Right ventricle myocardium inferior (tissue), 1 donor: ENCODE measurements around the gene C16orf87. TPM values are rescaled to one million over a fixed set of nuclear protein-coding genes. Genes with fewer than 3 reads are reported as not detected.

Source experiments
- ATAC-seq: fragments of 200-7000 bp; cut with Tn5 transposase; one replicate; pipeline ENCODE4 v1.9.1; 2020; ENCODE audit warnings: mild to moderate bottlenecking, moderate library complexity
- DNase-seq: peaks from one replicate; pipeline ENCODE4 v3.0.0; 2021; ENCODE audit errors: missing footprints
- intact Hi-C: fragments of 100-400 bp; cut with DNase I; formaldehyde crosslinking; loops from one replicate; pipeline ENCODE4 v1.11.0; 2022
- total RNA-seq: library from RNA; stranded (reverse); fragmentation: NEBNext Ultra II Directional; extraction: Animal tissue kit (Norgen Biotek cat#: 25700); gene quantifications from one replicate; pipeline ENCODE4 v1.2.1, GENCODE V29; 2021
- donor health status: DM: no; HTN: yes; CAD: no; lungs with severe emphysema.

Gene C16orf87
- total RNA-seq, 1 donor from 2014 or later = 13.6 TPM

DNA sequence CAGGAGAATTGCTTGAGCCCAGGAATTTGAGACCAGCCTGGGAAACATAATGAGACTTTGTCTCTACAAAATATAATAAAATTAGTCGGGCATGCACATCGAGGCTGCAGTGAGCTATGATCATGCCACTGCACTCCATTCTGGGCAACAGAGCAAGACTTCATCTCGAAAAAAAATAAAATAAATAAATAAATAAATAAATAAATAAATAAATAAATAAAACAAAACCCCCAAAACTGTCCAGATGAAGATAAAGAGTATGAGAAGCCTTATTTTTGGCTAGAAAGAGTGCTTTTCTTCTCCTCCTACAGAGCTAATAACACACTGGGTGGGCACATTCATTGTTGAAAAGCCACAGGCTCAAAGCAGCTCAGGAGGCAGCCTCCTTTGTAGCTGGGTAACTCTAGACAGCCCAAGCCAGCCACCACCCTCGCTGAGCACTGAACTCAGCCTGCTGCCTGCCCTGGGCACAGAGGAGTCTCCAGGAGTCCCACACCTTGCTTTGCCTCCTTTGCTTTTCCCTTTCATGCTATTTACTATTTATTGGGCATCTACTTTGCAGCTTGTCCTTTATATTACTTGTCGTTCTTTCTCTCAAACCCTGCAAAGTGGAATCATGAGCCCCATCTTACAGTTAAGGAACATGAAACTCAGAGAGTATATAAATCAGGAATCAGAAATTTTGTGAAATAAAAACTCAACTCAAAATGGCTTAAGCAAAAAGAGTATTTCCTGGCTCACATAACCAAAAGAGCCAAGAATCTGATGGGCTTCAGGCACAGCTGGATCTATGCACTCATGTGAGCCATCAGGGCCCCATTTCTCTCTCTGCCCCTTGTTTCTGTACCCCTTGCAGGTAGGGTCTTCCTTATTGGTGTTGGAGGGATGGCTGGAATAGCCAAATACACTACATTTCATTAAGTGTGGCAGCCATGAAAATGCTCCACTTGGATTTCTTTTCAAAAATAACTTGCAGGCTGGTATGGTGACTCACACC lies 18.1 kb upstream of the C16orf87 start:
- ATAC-seq (no peak), DNase-seq (no peak)
- intact Hi-C loops = no loop called here

DNA sequence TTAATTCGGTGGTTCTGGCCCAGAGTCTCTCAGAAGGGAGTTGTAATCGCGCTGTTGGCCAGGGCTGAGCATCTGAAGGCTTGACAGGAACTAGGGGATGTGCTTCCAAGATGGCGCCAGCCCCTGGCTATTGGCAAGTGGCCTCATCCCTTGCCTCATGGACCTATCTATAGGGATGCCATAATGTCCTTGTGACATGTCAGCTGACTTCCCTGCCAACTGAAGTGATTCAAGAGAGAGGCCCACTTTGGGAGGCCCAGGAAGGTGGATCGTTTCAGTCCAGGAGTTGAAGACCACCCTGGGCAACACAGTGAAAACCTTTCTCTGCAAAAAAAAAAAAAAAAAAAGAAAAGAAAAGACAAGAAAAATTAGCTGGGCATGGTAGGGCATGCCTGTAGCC lies 15.0 kb upstream of the C16orf87 start:
- DNase-seq (no peak), ATAC-seq (no peak)
- intact Hi-C loops = no loop called here

DNA sequence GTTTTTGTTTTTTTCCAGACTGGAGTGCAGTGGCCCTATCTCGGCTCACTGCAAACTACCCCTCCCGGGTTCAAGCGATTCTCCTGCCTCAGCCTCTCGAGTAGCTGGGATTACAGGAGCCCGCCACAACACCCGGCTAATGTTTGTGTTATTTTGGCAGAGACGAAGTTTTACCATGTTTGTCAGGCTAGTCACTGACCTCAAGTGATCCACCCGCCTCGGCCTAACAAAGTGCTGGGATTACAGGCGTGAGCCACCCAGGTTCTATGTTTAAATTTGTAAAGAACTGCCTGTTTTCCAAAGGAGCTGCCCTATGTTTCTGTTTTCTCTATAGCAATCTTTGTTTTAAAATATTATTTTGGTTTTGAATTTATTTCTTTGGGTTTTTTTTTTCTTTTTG lies 13.8 kb upstream of the C16orf87 start:
- intact Hi-C loops = no loop called here
- ATAC-seq (no peak), DNase-seq (no peak)

DNA sequence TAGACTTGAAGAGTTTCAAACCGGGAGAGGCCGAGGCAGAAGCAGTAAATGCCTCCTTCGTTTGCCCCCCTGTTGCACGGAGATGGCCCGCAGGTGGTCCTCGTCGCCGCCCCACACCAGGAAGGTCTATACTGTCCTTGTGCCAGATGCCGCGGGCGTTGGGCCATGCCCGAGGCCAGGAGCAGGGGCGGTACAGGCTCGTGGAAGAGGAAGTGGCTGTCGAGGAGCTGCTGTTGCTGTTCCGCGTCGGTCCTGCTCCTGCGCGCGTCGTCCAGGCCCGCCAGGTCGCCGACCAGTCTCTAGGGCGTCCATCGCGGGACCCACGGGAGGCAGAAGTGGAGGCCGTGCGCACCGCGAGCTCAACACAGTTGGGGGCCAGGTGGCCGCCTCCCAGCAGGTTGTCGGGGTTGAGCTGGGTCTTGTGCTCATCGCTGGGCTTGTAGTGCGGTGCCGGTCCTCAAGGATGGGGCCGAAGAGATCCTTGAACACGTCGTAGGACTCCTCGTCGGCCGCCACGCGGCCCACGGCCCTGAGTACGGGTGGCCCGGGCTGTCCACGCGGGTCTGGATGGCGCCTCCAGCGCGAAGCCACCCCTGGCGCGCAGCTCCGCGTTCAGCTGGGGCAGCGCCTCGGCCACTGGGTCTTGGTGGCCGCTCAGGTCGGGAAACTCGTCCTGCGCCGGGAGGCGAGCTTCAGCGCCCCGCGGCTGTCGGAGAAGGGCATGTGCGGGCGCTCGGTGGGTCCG lies 13.1 kb upstream of the C16orf87 start:
- DNase-seq (no peak), ATAC-seq (peak; percentile 37)
- intact Hi-C loops = no loop called here

DNA sequence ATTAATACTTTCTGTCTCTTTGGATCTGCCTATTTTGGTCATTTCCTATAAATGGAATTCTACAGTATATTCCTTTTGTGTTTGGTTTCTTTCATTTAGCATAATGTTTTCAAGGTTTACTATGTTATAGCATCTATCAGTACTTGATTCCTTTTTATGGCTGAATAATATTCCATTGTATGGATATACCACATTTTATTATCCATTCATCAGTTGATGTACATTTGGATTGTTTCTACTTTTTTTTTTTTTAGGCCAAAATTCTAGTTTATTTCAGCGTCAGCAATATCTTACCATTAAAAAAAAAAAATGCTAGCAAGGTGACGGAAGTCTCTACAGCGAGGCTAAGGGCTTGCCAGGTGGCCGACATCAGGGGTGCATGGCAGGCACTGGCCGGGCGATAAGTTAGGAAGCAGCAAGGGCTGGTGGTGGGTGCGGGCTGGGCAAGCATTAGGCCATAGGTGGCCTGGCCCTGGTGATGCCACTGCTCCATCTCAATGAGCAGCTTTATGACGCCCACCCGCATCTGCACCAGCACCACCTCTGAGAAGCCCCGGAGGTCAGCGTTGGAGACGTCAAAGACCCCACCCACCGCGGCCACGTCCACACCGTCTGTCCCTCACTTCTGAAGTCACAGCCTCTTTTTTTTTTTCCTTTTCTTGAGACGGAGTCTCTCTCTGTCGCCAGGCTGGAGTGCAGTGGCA lies 11.4 kb upstream of the C16orf87 start:
- intact Hi-C loops = no loop called here
- DNase-seq (no peak), ATAC-seq (no peak)

DNA sequence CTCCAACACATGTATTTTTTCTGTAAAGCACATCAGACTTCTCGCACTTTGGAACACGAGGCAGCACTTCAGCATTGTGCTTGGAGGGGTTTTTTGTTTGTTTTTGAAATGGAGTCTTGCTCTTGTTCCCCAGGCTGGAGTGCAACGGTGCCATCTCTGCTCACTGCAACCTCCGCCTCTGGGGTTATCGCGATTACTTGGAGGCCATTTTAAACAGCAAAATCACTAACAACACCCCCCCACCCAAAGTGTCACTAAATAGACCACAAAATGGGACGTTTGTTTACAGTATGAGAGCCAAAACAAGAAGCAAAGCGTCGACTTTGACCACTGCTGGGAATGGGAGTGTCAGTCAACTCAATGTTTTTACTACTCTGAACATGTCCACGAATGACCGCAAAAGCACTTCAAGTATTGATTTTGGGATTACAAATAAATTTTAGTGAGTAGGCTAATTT lies 9.0 kb upstream of the C16orf87 start:
- intact Hi-C loops = no loop called here
- no peak for DNase-seq

DNA sequence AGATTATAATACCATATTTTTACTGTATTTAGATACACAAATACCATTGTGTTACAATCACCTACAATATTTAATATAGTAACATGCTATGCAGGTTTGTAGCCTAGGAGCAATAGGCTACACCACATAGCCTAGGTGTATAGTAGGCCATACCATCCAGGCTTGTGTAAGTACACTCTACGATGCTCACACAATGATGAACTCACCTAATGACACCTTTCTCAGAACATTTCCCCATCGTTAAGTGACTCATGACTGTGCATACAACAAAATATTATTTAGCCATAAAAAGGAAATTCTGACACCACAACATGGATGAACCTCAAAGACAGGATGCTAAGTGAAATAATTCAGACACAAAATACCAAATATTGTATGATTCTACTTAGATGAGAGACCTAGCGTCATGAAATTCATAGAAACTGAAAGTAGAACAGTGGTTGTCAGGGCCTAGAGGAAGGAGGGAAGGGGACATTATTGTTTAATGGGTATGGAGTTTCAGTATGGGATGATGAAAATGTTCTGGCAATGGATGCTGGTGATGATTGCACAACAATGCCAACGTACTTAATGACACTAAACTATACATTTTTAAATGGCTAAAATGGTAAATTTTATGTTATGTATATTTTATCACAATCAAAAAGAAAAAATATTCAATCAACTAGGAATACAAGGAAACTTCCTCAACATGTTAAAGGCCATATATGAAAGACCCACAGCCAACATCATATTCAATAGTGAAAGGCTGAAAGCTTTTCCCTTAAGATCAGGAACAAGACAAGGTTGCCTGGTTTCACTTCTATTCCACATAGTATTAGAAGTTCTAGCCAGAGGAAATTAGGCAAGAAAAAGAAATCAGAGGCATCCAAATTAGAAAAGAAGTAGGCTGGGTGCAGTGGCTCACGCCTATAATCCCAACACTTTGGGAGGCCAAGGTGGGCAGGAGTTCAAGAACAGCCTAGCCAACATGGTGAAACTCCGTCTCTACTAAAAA lies 5.9 kb upstream of the C16orf87 start:
- ATAC-seq (no peak), DNase-seq (no peak)
- intact Hi-C loops = no loop called here

More for the DNA sequence above, 9.0 kb upstream of the C16orf87 start:
- ATAC-seq = no peak

DNA sequence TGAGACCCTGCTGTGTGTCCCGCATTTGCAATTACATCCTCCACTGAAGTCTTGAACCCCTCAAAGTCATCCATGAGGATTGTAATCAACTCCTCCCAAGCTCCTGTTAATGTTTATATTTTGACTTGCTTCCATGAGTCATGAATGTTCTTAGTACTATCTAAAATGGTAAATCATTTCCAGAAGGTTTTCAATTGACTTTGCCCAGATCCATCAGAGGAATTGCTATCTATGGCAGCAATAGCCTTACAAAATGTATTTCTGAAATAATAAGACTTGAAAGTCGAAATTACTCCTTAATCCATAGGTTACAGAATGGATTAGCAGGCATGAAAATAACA lies 2.5 kb upstream of the C16orf87 start:
- no peak for DNase-seq
- intact Hi-C loops = no loop called here
- ATAC-seq = no peak

DNA sequence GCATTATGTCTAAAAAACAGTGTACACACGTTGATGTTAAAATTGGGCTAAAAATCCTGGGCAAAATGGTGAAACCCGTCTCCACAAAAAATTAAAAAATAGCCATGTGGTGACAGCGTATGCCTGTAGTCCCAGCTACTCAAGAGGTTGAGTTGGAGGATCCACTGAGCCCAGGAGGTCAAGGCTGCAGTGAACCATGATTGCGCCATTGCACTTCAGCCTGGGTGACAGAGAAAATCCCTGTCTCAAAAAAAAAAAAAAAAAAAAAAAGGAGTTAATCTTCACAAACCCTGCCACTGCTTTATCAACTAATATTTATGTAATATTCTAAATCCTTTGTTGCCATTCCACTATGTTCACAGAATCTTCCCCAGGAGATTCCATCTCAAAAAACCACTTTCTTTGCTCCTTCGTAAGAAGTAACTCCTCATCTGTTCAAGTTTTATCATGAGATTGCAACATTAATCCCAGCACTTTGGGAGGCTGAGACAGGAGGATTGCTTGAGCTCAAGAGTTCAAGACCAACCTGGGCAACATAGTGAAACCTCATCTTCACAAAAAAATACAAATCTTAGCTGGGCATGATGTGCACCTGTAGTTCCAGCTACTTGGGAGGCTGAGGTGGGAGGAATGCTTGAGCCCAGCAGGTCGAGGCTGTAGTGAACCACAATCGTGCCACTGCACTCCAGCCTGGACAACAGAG lies 1.9 kb upstream of the C16orf87 start:
- no peak for ATAC-seq
- intact Hi-C loops = no loop called here
- DNase-seq = no peak

DNA sequence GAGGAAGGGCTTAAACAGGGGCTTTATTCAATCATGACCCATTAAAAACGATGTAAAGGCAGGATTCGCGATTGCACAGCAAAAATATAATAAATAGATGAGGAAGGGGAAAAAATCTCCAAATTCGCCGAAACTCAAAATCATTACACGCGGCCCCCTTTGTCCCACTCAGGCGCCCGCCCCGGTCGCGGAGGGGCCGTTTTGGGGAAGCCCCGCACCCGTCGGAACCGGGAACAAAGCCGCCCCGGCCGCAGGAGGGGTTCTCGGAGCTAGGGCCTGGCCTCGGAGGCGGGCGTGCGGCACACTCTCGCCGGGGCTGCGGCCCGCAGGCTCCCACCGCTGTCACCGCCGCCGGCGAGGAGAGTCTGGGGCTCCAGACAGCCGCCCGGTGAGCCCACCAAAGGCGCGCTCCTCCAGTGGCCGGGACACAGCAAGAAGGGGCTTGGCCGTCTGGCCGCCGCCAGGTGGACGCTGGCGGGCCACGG lies 521 bp downstream of the C16orf87 start:
- peak; percentile 47 for ATAC-seq
- intact Hi-C loops = no loop called here
- peak; percentile 80 for DNase-seq

DNA sequence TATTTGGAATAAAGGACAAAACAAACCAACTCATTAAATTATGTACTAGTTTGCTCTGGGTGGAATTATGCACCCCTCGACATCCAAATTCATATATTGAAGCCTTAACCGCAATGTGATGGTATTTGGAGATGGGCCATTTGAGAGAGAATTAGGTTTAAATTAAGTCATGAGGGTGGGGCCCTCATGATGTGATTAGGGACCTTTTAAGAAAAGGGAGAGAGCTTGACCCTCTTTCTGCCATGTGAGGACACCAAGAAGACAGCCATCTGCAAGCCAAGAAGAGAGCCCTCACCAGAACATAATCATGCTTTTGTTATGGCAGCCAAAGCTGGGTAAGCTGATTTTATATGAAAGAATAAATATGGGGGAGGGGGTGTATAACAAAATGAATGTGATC lies 2.0 kb downstream of the C16orf87 start:
- DNase-seq (no peak), ATAC-seq (no peak)
- intact Hi-C loops = no loop called here

DNA sequence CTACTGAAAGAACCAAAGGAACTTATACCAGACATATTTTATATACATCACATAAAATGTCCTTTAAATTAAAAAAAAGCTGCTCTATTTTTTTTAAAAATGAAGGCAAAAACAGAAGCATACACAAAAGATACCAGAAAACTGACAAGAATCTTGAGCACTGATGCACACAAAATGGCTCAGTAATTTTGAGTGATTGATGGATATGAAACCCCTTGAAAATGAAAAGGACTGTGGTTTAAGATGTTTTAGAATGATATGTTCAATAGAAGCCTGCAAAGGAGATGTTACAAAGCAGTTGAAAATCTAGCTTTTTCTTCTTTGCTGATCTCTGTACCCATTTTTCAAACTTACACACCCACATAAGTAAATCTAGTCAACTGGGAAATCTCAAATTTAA lies 2.7 kb downstream of the C16orf87 start:
- DNase-seq (no peak), ATAC-seq (no peak)
- intact Hi-C loops = no loop called here

DNA sequence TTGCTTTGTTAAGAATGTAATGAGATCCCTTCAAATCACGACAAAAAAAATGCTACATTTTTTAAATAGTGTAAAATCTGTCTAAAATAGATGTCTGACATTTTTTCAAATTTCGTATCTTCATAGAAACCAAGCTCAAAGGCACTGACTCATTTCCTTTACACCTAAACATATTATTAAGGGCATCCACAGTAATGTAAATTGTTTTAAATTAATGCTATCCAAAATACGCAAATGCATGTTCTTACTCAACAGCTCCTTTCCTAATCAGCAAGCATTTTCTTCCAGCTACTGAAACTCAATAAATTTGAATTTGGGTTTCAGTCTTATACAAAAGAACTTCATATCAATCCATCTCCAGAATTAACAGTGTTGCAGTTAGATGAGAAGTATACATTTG lies 4.3 kb downstream of the C16orf87 start:
- ATAC-seq = no peak
- intact Hi-C loops = no loop called here
- no peak for DNase-seq

DNA sequence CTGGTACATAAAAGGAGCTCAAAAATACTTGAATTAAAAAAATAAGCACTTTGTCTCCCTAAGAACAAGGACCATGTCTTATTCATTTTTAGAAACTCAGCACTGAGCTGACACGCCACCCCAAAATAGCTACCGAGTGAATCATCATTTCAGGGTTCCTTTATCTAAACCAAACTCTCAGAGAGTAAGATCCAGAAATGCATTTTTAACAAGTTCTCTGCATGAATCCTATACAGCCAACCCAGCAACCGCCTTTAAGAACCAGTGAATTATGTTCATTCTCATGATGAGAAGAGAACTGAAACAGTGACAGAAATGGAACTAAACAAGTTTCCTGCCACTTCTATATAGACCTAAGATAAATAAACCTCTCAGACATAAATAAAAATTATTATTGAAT lies 8.7 kb downstream of the C16orf87 start:
- intact Hi-C loops = no loop called here
- ATAC-seq (no peak), DNase-seq (no peak)

DNA sequence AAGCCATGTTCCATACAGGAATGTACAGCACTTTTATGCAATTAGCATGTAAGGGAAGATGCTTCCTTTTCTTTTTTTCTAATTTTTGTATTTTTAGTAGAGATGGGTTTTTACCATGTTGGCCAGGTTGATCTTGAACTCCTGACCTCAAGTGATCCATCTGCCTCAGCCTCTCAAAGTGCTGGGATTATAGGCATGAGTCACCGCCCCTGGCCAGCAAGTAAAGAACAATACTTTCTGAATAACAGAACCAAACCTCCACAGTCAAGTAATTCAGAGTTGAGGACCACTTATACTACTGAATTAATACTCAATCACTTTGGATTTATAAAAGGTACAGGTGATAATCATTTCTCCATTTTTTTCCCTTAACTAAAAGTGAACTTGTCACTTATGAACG lies 13.0 kb downstream of the C16orf87 start:
- ATAC-seq = no peak
- intact Hi-C loops = no loop called here
- no peak for DNase-seq

DNA sequence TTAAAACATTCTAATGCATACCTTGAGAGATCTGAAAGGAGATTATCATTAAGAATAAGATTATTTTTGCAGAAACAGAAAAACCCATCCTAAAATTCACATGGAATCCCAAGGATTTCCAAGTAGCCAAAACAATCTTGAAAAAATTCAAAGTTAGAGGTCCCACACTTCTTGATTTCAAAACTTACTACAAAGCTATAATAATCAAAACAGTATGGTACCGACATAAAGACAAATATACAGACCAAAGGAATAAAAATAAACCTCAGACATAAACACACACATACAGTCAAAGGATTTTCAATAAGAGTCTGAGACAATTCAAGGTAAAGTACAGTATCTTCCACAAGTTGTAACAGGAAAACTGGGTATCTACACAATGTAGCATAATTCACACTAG lies 16.2 kb downstream of the C16orf87 start:
- ATAC-seq = no peak
- intact Hi-C loops = no loop called here

DNA sequence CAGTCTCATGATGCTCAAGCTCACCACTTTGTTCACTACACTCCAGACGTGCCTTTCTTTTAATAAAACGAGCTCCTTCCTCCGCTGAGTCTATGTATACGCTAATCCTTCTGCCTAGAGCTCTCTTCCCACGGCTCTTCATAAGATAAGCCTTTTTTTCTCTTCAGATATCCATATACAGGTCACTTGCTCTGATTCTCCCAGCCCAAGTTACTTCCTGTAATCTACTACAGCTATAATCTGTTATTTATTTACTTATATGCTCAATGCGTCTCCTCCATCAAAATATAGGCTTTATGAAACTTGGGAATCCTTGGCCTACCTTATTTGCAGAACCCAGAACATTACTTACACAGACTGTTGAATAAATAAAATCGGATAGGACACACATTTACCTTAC lies 17.4 kb downstream of the C16orf87 start:
- intact Hi-C loops = no loop called here
- DNase-seq (no peak), ATAC-seq (no peak)

More for the DNA sequence above, 16.2 kb downstream of the C16orf87 start:
- no peak for DNase-seq
